ENCODE data around the gene ERGIC2. TPM values are rescaled to one million over a fixed set of nuclear protein-coding genes. Genes with fewer than 3 reads are reported as not detected.

The ERGIC2 gene
- total and polyA plus RNA-seq, 2 of the 13 experiments (the other 11 are each of a cell fraction or from before 2014, with no cell fraction given): 32.6 to 73.5 TPM

DNA sequence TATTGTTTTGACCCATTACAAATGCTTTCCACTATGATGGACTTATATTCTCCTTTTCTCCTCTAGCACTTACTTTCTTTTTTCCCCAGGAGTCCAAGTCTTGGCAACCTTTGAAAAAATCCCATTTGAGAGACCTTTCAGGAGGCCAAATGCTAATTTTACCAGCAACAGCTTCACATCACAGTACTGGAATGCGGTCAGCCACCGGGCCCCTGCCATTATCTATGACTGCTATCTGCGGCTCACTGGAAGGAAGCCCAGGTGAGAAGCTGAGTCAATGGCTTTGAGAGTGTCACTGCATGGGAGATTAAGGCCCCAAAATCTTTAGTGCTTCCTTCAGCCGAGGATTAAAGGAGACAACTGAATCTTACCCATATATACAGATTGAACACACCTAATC lies 64.2 kb downstream of the ERGIC2 start:
- ATAC-seq (no peak), FAIRE-seq (no peak), DNase-seq (ENCODE audit: low spot score) (no peak)
- Histone ChIP-seq H3K9ac (ENCODE audit: insufficient read depth, low read depth, low read length) (no peak overlapping the region), H3K79me2 (ENCODE audit: insufficient read depth, low read length) (no peaks in the 10 kb centered on the region), H3K4me3 (replicated peaks in 1 of 3; ENCODE audit: insufficient read depth in 1 of 3, low read depth in 2 of 3, low read length in 3 of 3) (no peak overlapping the region), H4K20me1 (ENCODE audit: insufficient read depth, low read length) (no peaks in the 10 kb centered on the region), H3K27me3 (ENCODE audit: control insufficient read depth in 1 of 2, insufficient read depth in 2 of 2, low read length in 2 of 2) (no peaks in the 10 kb centered on the region), H3K9me3 (ENCODE audit: low read length) (no peaks in the 10 kb centered on the region), H2AFZ (ENCODE audit: low read length) (no peak overlapping the region), H3K27ac (ENCODE audit: extremely low read length, insufficient read depth, low read length) (no peak overlapping the region), H3K4me2 (ENCODE audit: low read depth, low read length) (no peak overlapping the region), H3K36me3 (replicated peaks in 1 of 2; ENCODE audit: control insufficient read depth in 1 of 2, insufficient read depth in 2 of 2, low read length in 2 of 2) (no peaks in the 10 kb centered on the region), H3K4me1 (ENCODE audit: insufficient read depth, low read length) (no peaks in the 10 kb centered on the region)
- intact Hi-C loops (cut with micrococcal nuclease; ENCODE audit: unreplicated experiment): loop anchor here (1.0 to 5.0 kb wide), 2 partner anchors 228 to 244 kb away; no protein-coding TSS in a partner anchor
- no TSS peak for BruUV-seq (replicated peaks)
- CTCF ChIA-PET (ENCODE audit: low intra/inter-chr PET ratio, low total read pairs): interaction anchor here (2.9 kb wide), 1 partner anchor 243 kb away, joined by 15 read pairs; no protein-coding TSS in a partner anchor
- 92% methylated on average over 4 of the region's 4 CpGs for WGBS (ENCODE audit: low lambda C conversion rate)
- POLR2A ChIA-PET: no interaction called here
- TF ChIP-seq NR2F6 (IDR thresholded peaks at IDR 0.05): no peak
- TF ChIP-seq NR2F6 (CRISPR knock-in tag; IDR thresholded peaks at IDR 0.05): no peak
- in situ Hi-C loops (cut with HindIII; ENCODE audit: extremely low pct_ligation_motif_present, low pct_unique_long_range_greater_than_20kb): no loop called here

DNA sequence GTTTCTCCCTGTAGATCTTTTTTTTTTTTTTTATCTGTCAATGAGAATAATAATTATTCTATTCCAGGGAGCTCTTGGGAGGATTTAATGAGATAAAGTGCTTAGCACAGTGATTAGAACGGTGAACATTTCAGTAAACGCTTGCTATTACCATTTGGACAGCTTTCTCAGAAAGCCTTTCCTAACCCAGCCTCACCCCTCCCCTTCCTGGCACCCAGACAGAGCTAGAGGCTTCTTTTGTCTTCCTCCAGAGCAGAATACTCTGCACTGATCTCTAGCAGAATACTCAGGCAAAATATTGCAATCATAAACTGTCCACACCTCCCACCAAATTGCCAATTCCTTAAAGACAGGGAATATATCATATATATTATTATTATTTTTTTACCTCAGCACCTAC lies 66.6 kb downstream of the ERGIC2 start:
- DNase-seq (ENCODE audit: low spot score): no peak
- no peaks in the 10 kb centered on the region for H3K4me1 ChIP-seq (ENCODE audit: insufficient read depth, low read length)
- no peak overlapping the region for H3K4me3 ChIP-seq (replicated peaks in 1 of 3; ENCODE audit: insufficient read depth in 1 of 3, low read depth in 2 of 3, low read length in 3 of 3)
- no peak for FAIRE-seq
- in situ Hi-C loops (cut with HindIII; ENCODE audit: extremely low pct_ligation_motif_present, low pct_unique_long_range_greater_than_20kb): no loop called here
- ATAC-seq: no peak
- intact Hi-C loops (cut with micrococcal nuclease; ENCODE audit: unreplicated experiment): no loop called here
- H3K79me2 ChIP-seq (ENCODE audit: insufficient read depth, low read length): no peaks in the 10 kb centered on the region
- ChIA-PET CTCF (ENCODE audit: low intra/inter-chr PET ratio, low total read pairs) (no interaction called here), POLR2A (no interaction called here)
- no peaks in the 10 kb centered on the region for H3K9me3 ChIP-seq (ENCODE audit: low read length)
- no peaks in the 10 kb centered on the region for H3K27me3 ChIP-seq (ENCODE audit: control insufficient read depth in 1 of 2, insufficient read depth in 2 of 2, low read length in 2 of 2)
- H3K36me3 ChIP-seq (replicated peaks in 1 of 2; ENCODE audit: control insufficient read depth in 1 of 2, insufficient read depth in 2 of 2, low read length in 2 of 2): no peaks in the 10 kb centered on the region
- TF ChIP-seq, protein P1, sequence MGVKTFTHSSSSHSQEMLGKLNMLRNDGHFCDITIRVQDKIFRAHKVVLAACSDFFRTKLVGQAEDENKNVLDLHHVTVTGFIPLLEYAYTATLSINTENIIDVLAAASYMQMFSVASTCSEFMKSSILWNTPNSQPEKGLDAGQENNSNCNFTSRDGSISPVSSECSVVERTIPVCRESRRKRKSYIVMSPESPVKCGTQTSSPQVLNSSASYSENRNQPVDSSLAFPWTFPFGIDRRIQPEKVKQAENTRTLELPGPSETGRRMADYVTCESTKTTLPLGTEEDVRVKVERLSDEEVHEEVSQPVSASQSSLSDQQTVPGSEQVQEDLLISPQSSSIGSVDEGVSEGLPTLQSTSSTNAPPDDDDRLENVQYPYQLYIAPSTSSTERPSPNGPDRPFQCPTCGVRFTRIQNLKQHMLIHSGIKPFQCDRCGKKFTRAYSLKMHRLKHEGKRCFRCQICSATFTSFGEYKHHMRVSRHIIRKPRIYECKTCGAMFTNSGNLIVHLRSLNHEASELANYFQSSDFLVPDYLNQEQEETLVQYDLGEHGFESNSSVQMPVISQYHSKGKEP (CRISPR knock-in tag; IDR thresholded peaks at IDR 0.05): no peak
- TF ChIP-seq FOSL2 (CRISPR knock-in tag; IDR thresholded peaks at IDR 0.05): no peak
- TF ChIP-seq MTF1 (CRISPR knock-in tag; IDR thresholded peaks at IDR 0.05): no peak
- TF ChIP-seq ZEB1 (IDR thresholded peaks at IDR 0.05; ENCODE audit: insufficient replicate concordance, low read depth): no peak
- TF ChIP-seq IRF2 (CRISPR knock-in tag; IDR thresholded peaks at IDR 0.05): no peak
- no peak for TF ChIP-seq ATAD3A (CRISPR knock-in tag; IDR thresholded peaks at IDR 0.05)
- no peak for TF ChIP-seq ELF3 (CRISPR knock-in tag; IDR thresholded peaks at IDR 0.05)
- TF ChIP-seq FOXJ3 (CRISPR knock-in tag; IDR thresholded peaks at IDR 0.05; ENCODE audit: borderline replicate concordance): no peak
- no peak for TF ChIP-seq CCDC6 (CRISPR knock-in tag; IDR thresholded peaks at IDR 0.05)
- TF ChIP-seq ZSCAN31 (CRISPR knock-in tag; IDR thresholded peaks at IDR 0.05; ENCODE audit: low read depth): no peak
- no peak for TF ChIP-seq HOXA3 (CRISPR knock-in tag; IDR thresholded peaks at IDR 0.05)
- H3K4me2 ChIP-seq (ENCODE audit: low read depth, low read length): no peak overlapping the region
- no peak overlapping the region for H3K27ac ChIP-seq (ENCODE audit: extremely low read length, insufficient read depth, low read length)
- no peak overlapping the region for H3K9ac ChIP-seq (ENCODE audit: insufficient read depth, low read depth, low read length)
- no peak overlapping the region for H2AFZ ChIP-seq (ENCODE audit: low read length)
- no peaks in the 10 kb centered on the region for H4K20me1 ChIP-seq (ENCODE audit: insufficient read depth, low read length)
- BruUV-seq (replicated peaks): no TSS peak
- WGBS (ENCODE audit: low lambda C conversion rate): 64% methylated on average over 2 of the region's 2 CpGs

All from HepG2 (cell line).